SK-N-SH (cell line): ENCODE results near the gene DPH7.

Experiments
- CHD2 ChIP-seq: fragments of 150-350 bp; IDR thresholded peaks from 2 replicates; pipeline ENCODE4 v1.6.1; 2018; ENCODE audit warnings: low read length; ENCODE audit not compliant: partially characterized antibody
- EP300 ChIP-seq, 2 experiments: IDR thresholded peaks; 2 replicates each; pipeline versions ENCODE4 v1.4.0 to v1.6.1; 2012; ENCODE audit warnings: borderline replicate concordance in 1 of 2, low read depth in 1 of 2, low read length in 1 of 2
- EZH2phosphoT487 ChIP-seq: fragments of 200-600 bp; sonication (generic); IDR thresholded peaks from 2 replicates; pipeline ENCODE4 v1.6.1; 2017; ENCODE audit warnings: low read depth, mixed run types, mild to moderate bottlenecking, antibody characterized with exemption, moderate library complexity, borderline replicate concordance
- FOXJ3 ChIP-seq: sonication (generic); formaldehyde crosslinking; IDR thresholded peaks from 2 replicates; pipeline ENCODE4 v1.5.1; 2020; ENCODE audit warnings: mild to moderate bottlenecking, missing genetic modification reagents
- FOXM1 ChIP-seq: IDR thresholded peaks from 2 replicates; pipeline ENCODE4 v1.4.0; 2012; ENCODE audit warnings: low read depth, mild to moderate bottlenecking
- POLR2AphosphoS5 ChIP-seq: IDR thresholded peaks from 2 replicates; pipeline ENCODE4 v1.6.1; 2012; ENCODE audit warnings: low read depth, low read length
- TAF1 ChIP-seq: IDR thresholded peaks from 2 replicates; pipeline ENCODE4 v1.6.1; 2012; ENCODE audit warnings: low read depth, mild to moderate bottlenecking, low read length, moderate library complexity, borderline replicate concordance
- YY1 ChIP-seq: IDR thresholded peaks from 2 replicates; pipeline ENCODE4 v1.4.0; 2012; ENCODE audit warnings: low read depth, mild to moderate bottlenecking
- TF ChIP-seq, protein P1 (sequence below): fragments of 200-600 bp; sonication (generic); IDR thresholded peaks from 2 replicates; pipeline ENCODE4 v1.6.1; 2017; ENCODE audit warnings: antibody characterized with exemption, mild to moderate bottlenecking, moderate library complexity
- TF ChIP-seq, protein P2 (sequence below): IDR thresholded peaks from 2 replicates; pipeline ENCODE4 v1.6.1; 2012; ENCODE audit warnings: mild to moderate bottlenecking, low read depth, low read length, moderate library complexity
- TF ChIP-seq, protein P3 (sequence below): fragments of 150-350 bp; IDR thresholded peaks from 2 replicates; pipeline ENCODE4 v1.6.1; 2016; ENCODE audit warnings: mild to moderate bottlenecking, low read depth, low read length

DNA sequence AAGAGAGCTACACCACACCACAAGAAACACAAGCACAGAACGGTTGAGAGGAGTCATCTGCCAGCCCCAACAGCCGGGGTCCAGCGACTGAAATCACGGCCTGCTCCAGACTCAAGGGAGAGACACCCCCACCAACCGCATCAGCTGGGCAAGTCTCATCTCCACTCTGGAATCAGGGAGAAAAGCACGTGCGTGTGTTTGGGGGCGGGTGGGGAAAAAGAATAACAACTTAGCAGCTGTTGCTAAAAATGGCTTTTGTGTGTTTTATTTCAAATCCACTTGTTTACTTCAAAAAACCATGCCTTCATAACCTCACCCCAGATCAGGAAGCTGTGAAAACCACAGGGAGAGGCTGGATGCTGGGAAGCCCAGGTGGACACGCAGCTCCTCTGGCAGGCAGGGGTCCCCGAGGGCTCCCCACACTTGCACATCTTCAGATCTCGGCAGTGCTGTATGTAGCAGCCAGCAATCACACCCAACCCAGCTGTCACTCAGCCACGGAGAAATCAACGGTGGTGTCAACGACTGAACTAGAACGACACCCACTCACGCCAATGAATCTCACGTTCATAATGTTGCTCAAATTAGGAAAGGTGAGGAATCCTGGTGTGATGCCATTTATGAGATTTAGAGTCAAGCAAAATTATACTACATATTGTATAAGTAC, 47.5 kb downstream of the DPH7 start:
- TF ChIP-seq EP300 (IDR thresholded peaks at IDR 0.05; ENCODE audit: borderline replicate concordance in 1 of 2, low read depth in 1 of 2, low read length in 1 of 2) (no peak), YY1 (no peak), CHD2 (no peak), FOXM1 (no peak), POLR2AphosphoS5 (no peak), FOXJ3 (CRISPR knock-in tag) (no peak), EZH2phosphoT487 (no peak), TAF1 (no peak)
- TF ChIP-seq, protein P1, sequence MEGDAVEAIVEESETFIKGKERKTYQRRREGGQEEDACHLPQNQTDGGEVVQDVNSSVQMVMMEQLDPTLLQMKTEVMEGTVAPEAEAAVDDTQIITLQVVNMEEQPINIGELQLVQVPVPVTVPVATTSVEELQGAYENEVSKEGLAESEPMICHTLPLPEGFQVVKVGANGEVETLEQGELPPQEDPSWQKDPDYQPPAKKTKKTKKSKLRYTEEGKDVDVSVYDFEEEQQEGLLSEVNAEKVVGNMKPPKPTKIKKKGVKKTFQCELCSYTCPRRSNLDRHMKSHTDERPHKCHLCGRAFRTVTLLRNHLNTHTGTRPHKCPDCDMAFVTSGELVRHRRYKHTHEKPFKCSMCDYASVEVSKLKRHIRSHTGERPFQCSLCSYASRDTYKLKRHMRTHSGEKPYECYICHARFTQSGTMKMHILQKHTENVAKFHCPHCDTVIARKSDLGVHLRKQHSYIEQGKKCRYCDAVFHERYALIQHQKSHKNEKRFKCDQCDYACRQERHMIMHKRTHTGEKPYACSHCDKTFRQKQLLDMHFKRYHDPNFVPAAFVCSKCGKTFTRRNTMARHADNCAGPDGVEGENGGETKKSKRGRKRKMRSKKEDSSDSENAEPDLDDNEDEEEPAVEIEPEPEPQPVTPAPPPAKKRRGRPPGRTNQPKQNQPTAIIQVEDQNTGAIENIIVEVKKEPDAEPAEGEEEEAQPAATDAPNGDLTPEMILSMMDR, result no peak
- TF ChIP-seq, protein P2, sequence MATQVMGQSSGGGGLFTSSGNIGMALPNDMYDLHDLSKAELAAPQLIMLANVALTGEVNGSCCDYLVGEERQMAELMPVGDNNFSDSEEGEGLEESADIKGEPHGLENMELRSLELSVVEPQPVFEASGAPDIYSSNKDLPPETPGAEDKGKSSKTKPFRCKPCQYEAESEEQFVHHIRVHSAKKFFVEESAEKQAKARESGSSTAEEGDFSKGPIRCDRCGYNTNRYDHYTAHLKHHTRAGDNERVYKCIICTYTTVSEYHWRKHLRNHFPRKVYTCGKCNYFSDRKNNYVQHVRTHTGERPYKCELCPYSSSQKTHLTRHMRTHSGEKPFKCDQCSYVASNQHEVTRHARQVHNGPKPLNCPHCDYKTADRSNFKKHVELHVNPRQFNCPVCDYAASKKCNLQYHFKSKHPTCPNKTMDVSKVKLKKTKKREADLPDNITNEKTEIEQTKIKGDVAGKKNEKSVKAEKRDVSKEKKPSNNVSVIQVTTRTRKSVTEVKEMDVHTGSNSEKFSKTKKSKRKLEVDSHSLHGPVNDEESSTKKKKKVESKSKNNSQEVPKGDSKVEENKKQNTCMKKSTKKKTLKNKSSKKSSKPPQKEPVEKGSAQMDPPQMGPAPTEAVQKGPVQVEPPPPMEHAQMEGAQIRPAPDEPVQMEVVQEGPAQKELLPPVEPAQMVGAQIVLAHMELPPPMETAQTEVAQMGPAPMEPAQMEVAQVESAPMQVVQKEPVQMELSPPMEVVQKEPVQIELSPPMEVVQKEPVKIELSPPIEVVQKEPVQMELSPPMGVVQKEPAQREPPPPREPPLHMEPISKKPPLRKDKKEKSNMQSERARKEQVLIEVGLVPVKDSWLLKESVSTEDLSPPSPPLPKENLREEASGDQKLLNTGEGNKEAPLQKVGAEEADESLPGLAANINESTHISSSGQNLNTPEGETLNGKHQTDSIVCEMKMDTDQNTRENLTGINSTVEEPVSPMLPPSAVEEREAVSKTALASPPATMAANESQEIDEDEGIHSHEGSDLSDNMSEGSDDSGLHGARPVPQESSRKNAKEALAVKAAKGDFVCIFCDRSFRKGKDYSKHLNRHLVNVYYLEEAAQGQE, result no peak
- TF ChIP-seq, protein P3, sequence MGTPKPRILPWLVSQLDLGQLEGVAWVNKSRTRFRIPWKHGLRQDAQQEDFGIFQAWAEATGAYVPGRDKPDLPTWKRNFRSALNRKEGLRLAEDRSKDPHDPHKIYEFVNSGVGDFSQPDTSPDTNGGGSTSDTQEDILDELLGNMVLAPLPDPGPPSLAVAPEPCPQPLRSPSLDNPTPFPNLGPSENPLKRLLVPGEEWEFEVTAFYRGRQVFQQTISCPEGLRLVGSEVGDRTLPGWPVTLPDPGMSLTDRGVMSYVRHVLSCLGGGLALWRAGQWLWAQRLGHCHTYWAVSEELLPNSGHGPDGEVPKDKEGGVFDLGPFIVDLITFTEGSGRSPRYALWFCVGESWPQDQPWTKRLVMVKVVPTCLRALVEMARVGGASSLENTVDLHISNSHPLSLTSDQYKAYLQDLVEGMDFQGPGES, result no peak
